Large intestine (tissue), 3 donors: ENCODE data around the gene TEAD1. TPM values are rescaled to one million over a fixed set of nuclear protein-coding genes. Genes with fewer than 3 reads are reported as not detected.

ENCODE experiments used
- DNase-seq, 2 donors: peaks; one replicate each; pipeline versions ENCODE4 v3.0.0 to v3.0.0-alpha.2; 2013
- H3K27ac ChIP-seq: one replicate; pipeline ENCODE4 v1.5.1; 2013; ENCODE audit warnings: low read length
- H3K27me3 ChIP-seq: 2 replicates; pipeline ENCODE4 v1.6.1; 2013; ENCODE audit warnings: low read length; ENCODE audit not compliant: control insufficient read depth, insufficient read depth
- H3K36me3 ChIP-seq: 2 replicates; pipeline ENCODE4 v1.6.1; 2013; ENCODE audit warnings: low read length; ENCODE audit not compliant: control insufficient read depth, insufficient read depth
- H3K4me1 ChIP-seq: one replicate; pipeline ENCODE4 v1.6.1; 2013; ENCODE audit warnings: low read length; ENCODE audit not compliant: control insufficient read depth, insufficient read depth
- H3K4me3 ChIP-seq: one replicate; pipeline ENCODE4 v1.5.1; 2013; ENCODE audit warnings: low read length
- H3K9me3 ChIP-seq: one replicate; pipeline ENCODE4 v1.6.1; 2013; ENCODE audit warnings: mild to moderate bottlenecking, low read depth, low read length, moderate library complexity; ENCODE audit not compliant: control insufficient read depth
- WGBS: methylation state at CpG from one replicate; pipeline ENCODE4 v1.1.5; 2013; ENCODE audit warnings: low lambda C conversion rate; ENCODE audit not compliant: insufficient coverage; 5-methylcytosine and 5-hydroxymethylcytosine counted together
- polyA plus RNA-seq: library from polyadenylated mRNA; unstranded; fragments of 120-200 nt; gene quantifications from one replicate; pipeline ENCODE4 v1.2.1, GENCODE V29; 2013

TEAD1 gene
- polyA plus RNA-seq, 1 donor: 38.7 TPM

GRCh38 chr11:12803086-12803826 is 129.0 kb downstream of the TEAD1 start:
- H3K4me3 ChIP-seq: no peak overlapping the region
- no CpG with 5 or more reads among the region's 7 CpGs for WGBS
- no peaks in the 10 kb centered on the region for H3K36me3 ChIP-seq
- H3K27me3 ChIP-seq: no peaks in the 10 kb centered on the region
- H3K9me3 ChIP-seq: no peaks in the 10 kb centered on the region
- peaks cover 80% of the 10 kb centered on the region for H3K4me1 ChIP-seq
- no peak for DNase-seq
- peak overlapping the region; percentile 85 for H3K27ac ChIP-seq

GRCh38 chr11:12806113-12806512 is 131.9 kb downstream of the TEAD1 start:
- 100% methylated on average over 1 of the region's 2 CpGs for WGBS
- peak overlapping the region; percentile 81 for H3K27ac ChIP-seq
- no peak overlapping the region for H3K4me3 ChIP-seq
- no peaks in the 10 kb centered on the region for H3K27me3 ChIP-seq
- no peaks in the 10 kb centered on the region for H3K36me3 ChIP-seq
- no peaks in the 10 kb centered on the region for H3K9me3 ChIP-seq
- peaks cover 60% of the 10 kb centered on the region for H3K4me1 ChIP-seq
- peak; percentile 87 to 93 for DNase-seq

- H3K9me3 ChIP-seq: no peaks in the 10 kb centered on the region
- H3K27ac ChIP-seq: no peak overlapping the region
- no peak overlapping the region for H3K4me3 ChIP-seq
- H3K27me3 ChIP-seq: no peaks in the 10 kb centered on the region
- DNase-seq: no peak
- H3K4me1 ChIP-seq: peaks cover 46% of the 10 kb centered on the region
- 100% methylated on average over 2 of the region's 6 CpGs for WGBS
- no peaks in the 10 kb centered on the region for H3K36me3 ChIP-seq
Measured at GRCh38 chr11:12807621-12808020, 133.4 kb downstream of the TEAD1 start.

DNA sequence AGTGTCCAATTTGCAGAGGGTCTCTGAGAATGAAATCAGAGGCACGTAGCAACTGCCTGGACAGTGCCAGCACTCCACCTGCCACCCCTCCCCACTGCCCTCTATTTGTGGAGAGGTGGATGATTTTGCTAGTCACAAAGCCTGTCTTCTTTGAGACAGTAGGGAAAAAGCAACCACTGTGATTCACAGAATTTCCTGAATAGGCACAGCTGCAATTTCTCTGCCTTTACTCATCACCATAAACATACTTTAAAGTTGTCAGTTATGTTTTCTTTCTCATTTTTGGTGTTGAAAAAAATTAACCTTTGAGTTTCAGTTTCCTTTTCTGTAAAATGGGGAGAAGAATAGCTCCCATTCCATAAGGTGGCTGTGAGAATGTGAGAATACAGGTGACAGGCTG is 134.3 kb downstream of the TEAD1 start:
- Histone ChIP-seq H3K36me3 (no peaks in the 10 kb centered on the region), H3K27me3 (no peaks in the 10 kb centered on the region), H3K9me3 (no peaks in the 10 kb centered on the region), H3K4me3 (no peak overlapping the region), H3K4me1 (peaks cover 38% of the 10 kb centered on the region), H3K27ac (no peak overlapping the region)
- DNase-seq: no peak
- no CpG with 5 or more reads among the region's 1 CpG for WGBS

GRCh38 chr11:12809364-12809763 is 135.1 kb downstream of the TEAD1 start:
- Histone ChIP-seq H3K9me3 (no peaks in the 10 kb centered on the region), H3K27ac (peak overlapping the region; percentile 21), H3K36me3 (no peaks in the 10 kb centered on the region), H3K4me3 (no peak overlapping the region), H3K4me1 (peaks cover 33% of the 10 kb centered on the region), H3K27me3 (no peaks in the 10 kb centered on the region)
- DNase-seq: peak in 1 of 2 donors; percentile 55
- WGBS: no CpG with 5 or more reads among the region's 3 CpGs

DNA sequence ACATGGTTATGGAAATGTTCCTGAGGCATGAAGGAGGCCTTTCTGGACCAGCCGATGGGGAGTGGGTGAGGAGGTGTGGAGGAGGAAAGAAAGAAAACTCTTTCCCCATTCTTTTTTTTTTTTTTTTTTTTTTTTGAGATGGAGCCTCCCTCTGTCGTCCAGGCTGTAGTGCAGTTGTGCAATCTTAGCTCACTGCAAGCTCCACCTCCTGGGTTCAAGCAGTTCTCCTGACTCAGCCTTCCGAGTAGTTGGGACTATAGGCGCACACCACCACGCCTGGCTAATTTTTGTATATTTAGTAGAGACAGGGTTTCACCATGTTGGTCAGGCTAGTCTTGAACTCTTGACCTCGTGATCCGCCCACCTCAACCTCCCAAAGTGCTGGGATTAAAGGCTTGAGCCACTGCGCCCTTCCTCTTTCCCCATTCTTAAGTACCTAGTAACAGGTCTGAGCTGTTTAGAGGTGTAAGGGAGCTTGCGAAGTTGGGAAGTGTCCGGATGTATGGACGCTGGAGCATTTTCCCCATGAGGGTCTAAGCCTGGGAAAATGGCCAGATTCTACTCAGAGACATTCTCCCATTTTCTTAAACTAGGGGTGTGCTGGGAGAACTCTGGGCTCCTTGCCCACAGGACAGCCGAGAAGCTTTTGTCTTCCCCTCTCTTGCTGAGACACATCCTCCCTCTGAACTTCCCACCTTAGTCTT is 135.8 kb downstream of the TEAD1 start:
- no peak for DNase-seq
- no peaks in the 10 kb centered on the region for H3K9me3 ChIP-seq

GRCh38 chr11:12810568-12810894 is 136.3 kb downstream of the TEAD1 start:
- H3K27ac ChIP-seq: no peak overlapping the region
- no peaks in the 10 kb centered on the region for H3K9me3 ChIP-seq
- H3K36me3 ChIP-seq: no peaks in the 10 kb centered on the region
- H3K4me1 ChIP-seq: peaks cover 32% of the 10 kb centered on the region
- no CpG with 5 or more reads among the region's 5 CpGs for WGBS
- H3K4me3 ChIP-seq: no peak overlapping the region
- no peak for DNase-seq
- H3K27me3 ChIP-seq: no peaks in the 10 kb centered on the region

More for the DNA sequence above, 135.8 kb downstream of the TEAD1 start:
- Histone ChIP-seq H3K4me1 (peaks cover 33% of the 10 kb centered on the region), H3K27me3 (no peaks in the 10 kb centered on the region), H3K27ac (peak overlapping the region; percentile 21), H3K36me3 (no peaks in the 10 kb centered on the region), H3K4me3 (no peak overlapping the region)
- WGBS: no CpG with 5 or more reads among the region's 12 CpGs

- Histone ChIP-seq H3K4me1 (peaks cover 21% of the 10 kb centered on the region), H3K9me3 (no peaks in the 10 kb centered on the region), H3K4me3 (no peak overlapping the region), H3K27ac (no peak overlapping the region), H3K27me3 (no peaks in the 10 kb centered on the region), H3K36me3 (no peaks in the 10 kb centered on the region)
- DNase-seq: no peak
- WGBS: no CpG with 5 or more reads among the region's 7 CpGs
Measured at GRCh38 chr11:12811861-12812260, 137.6 kb downstream of the TEAD1 start.

GRCh38 chr11:12812849-12813248 is 138.6 kb downstream of the TEAD1 start:
- WGBS: no CpG with 5 or more reads among the region's 4 CpGs
- Histone ChIP-seq H3K27me3 (no peaks in the 10 kb centered on the region), H3K27ac (no peak overlapping the region), H3K4me1 (peaks cover 21% of the 10 kb centered on the region), H3K4me3 (no peak overlapping the region), H3K9me3 (no peaks in the 10 kb centered on the region), H3K36me3 (no peaks in the 10 kb centered on the region)
- DNase-seq: no peak

DNA sequence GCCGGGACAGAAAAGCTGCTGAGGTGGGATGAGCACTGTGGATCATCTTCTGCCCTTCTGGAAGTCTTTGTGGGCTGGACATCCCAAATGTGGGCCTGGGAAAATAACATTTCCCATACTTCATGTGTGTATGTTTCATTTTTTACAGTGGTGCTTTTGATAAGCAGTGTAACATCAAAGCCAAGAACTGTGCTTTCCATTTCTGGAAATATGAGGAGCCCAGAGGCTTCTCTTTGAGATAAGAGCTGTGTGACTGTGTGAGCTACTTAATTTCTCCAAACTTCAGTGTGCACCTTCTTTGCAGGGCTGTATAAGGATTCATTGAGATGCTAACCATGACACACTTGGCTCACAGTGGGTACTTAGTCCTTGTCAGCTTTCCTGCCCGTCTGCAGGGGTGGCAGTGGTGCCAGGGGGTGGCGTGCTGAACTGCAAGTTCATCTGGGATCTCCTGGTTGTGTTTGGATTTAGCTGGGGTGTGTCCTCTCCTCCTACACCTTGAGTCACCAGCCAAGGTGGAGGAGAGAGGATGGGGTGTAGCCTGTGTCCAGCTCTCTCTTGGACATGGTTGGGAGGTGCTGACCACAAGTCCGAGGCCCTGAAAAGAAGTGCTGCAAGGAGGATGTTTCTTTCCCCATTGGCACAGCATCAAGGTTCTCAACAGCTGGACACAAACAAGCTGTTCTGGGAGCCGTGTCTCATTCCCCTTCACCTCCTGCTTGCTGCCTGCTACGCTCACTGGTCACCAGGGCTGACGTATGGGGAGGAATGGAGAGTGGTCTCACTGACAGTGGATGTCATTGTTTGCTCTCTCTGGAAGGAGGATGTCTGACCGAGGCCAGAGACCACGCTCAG is 139.4 kb downstream of the TEAD1 start:
- WGBS: no CpG with 5 or more reads among the region's 9 CpGs
- DNase-seq: no peak
- no peaks in the 10 kb centered on the region for H3K27me3 ChIP-seq
- peaks cover 21% of the 10 kb centered on the region for H3K4me1 ChIP-seq
- H3K27ac ChIP-seq: peak overlapping the region; percentile 26
- H3K36me3 ChIP-seq: no peaks in the 10 kb centered on the region
- no peak overlapping the region for H3K4me3 ChIP-seq
- H3K9me3 ChIP-seq: no peaks in the 10 kb centered on the region
